Endothelial cell of umbilical vein (primary cell): ENCODE measurements around the gene CCDC18. TPM values are rescaled to one million over a fixed set of nuclear protein-coding genes. Genes with fewer than 3 reads are reported as not detected.

Experiments
- BruUV-seq: library from RNA; stranded (reverse); fragments of 400-500 nt; replicated peaks from 2 replicates; lab custom pipeline; 2021; lab: Mats Ljungman, UMichigan
- CTCF ChIA-PET: fragments of 300-600, 350-600 bp; sonication (Branson Sonifier 250); formaldehyde crosslinking; loops from one replicate; lab custom pipeline; 2021; ENCODE audit warnings: antibody characterized with exemption, inconsistent platforms; lab: Charles Lee
- POLR2A ChIA-PET: fragments of 300-600, 350-600 bp; sonication (Branson Sonifier 250); formaldehyde crosslinking; loops from one replicate; lab custom pipeline; 2021; ENCODE audit warnings: antibody characterized with exemption, inconsistent platforms; lab: Charles Lee
- DNase-seq: peaks from one replicate; pipeline ENCODE4 v3.0.0-alpha.2; 2011; ENCODE audit warnings: low read depth, low spot score
- FAIRE-seq: peaks from 2 replicates; lab custom pipeline; 2011; peaks lifted over from hg19 to GRCh38; lab: Jason Lieb, UNC
- H2AFZ ChIP-seq: 2 replicates; pipeline ENCODE4 v1.6.0; 2012; ENCODE audit warnings: low read depth, low read length, control low read depth, inconsistent platforms
- H3K27ac ChIP-seq: 2 replicates; pipeline ENCODE4 v1.5.1; 2011; ENCODE audit warnings: low read depth, mild to moderate bottlenecking, control low read depth, low read length, moderate library complexity; ENCODE audit not compliant: insufficient read depth
- H3K27me3 ChIP-seq, 2 experiments: 2 replicates each; pipeline versions ENCODE4 v1.6.0 to v1.6.1; 2011; ENCODE audit warnings: low read length in 2 of 2, mixed read lengths in 1 of 2; ENCODE audit not compliant: control insufficient read depth in 2 of 2, insufficient read depth in 2 of 2
- H3K36me3 ChIP-seq, 2 experiments: 2 replicates in 1 of 2; 3 replicates in 1 of 2; pipeline ENCODE4 v1.5.1; 2011; ENCODE audit warnings: low read length in 2 of 2, mild to moderate bottlenecking in 1 of 2, moderate library complexity in 1 of 2; ENCODE audit not compliant: control insufficient read depth in 2 of 2, insufficient read depth in 2 of 2; ENCODE audit errors: extremely low read depth in 1 of 2
- H3K4me1 ChIP-seq: 3 replicates; pipeline ENCODE4 v1.5.1; 2011; ENCODE audit warnings: mild to moderate bottlenecking, low read length; ENCODE audit not compliant: control insufficient read depth, insufficient read depth; ENCODE audit errors: extremely low read depth
- H3K4me2 ChIP-seq: 2 replicates; pipeline ENCODE4 v1.6.1; 2011; ENCODE audit warnings: low read length, control low read depth, mixed read lengths; ENCODE audit not compliant: insufficient read depth
- H3K4me3 ChIP-seq, 3 experiments: fragments of 200-600 bp in 1 of 3; sonication (generic), shearing (Covaris generic) in 1 of 3; replicated peaks in 1 of 3; 2 replicates each; pipeline ENCODE4 v1.5.1; 2011 to 2016; ENCODE audit warnings: control low read depth in 3 of 3, low read length in 3 of 3, mild to moderate bottlenecking in 2 of 3, inconsistent platforms in 1 of 3, low read depth in 1 of 3, moderate library complexity in 1 of 3; ENCODE audit not compliant: insufficient read depth in 1 of 3
- H3K79me2 ChIP-seq: 2 replicates; pipeline ENCODE4 v1.6.0; 2012; ENCODE audit warnings: low read length, inconsistent platforms; ENCODE audit not compliant: control insufficient read depth, insufficient read depth
- H3K9ac ChIP-seq: replicated peaks from 2 replicates; pipeline ENCODE3; 2011; ENCODE audit warnings: low read length, control low read depth; ENCODE audit not compliant: insufficient read depth; ENCODE audit errors: extremely low read depth
- H3K9me1 ChIP-seq: replicated peaks from 3 replicates; pipeline ENCODE4 v1.6.0; 2011; ENCODE audit warnings: mild to moderate bottlenecking, low read length; ENCODE audit not compliant: control insufficient read depth, insufficient read depth; ENCODE audit errors: extremely low read depth
- H3K9me3 ChIP-seq: replicated peaks from 2 replicates; pipeline ENCODE4 v1.5.1; 2012; ENCODE audit warnings: low read length, inconsistent platforms; ENCODE audit not compliant: control insufficient read depth, insufficient read depth
- H4K20me1 ChIP-seq: replicated peaks from 2 replicates; pipeline ENCODE3; 2011; ENCODE audit warnings: mild to moderate bottlenecking, low read length; ENCODE audit not compliant: control insufficient read depth, insufficient read depth; ENCODE audit errors: extremely low read depth
- CTCF ChIP-seq, 2 donors: IDR thresholded peaks; 1 replicate in 1 of 2; 2 replicates in 1 of 2; pipeline ENCODE4 v1.5.1; 2011; ENCODE audit warnings: low read length in 2 of 2, mild to moderate bottlenecking in 2 of 2, moderate library complexity in 2 of 2, control low read depth in 1 of 2, inconsistent platforms in 1 of 2, low read depth in 1 of 2; ENCODE audit not compliant: insufficient read depth in 1 of 2; ENCODE audit errors: extremely low read depth in 1 of 2
- EZH2 ChIP-seq: IDR thresholded peaks from 2 replicates; pipeline ENCODE4 v1.6.1; 2012; ENCODE audit warnings: borderline replicate concordance, low read depth, mild to moderate bottlenecking, moderate library complexity, low read length, inconsistent platforms; ENCODE audit not compliant: severe bottlenecking
- JUN ChIP-seq: IDR thresholded peaks from 2 replicates; pipeline ENCODE4 v1.6.1; 2011; ENCODE audit warnings: borderline replicate concordance, low read depth; ENCODE audit not compliant: insufficient read length, insufficient read depth
- MAX ChIP-seq: IDR thresholded peaks from 2 replicates; pipeline ENCODE4 v1.6.1; 2011; ENCODE audit not compliant: insufficient read depth, insufficient read length
- MYC ChIP-seq: IDR thresholded peaks from one replicate; pipeline ENCODE4 v1.6.1; 2011; ENCODE audit warnings: mild to moderate bottlenecking, low read depth, low read length
- POLR2AphosphoS5 ChIP-seq: IDR thresholded peaks from 2 replicates; pipeline ENCODE4 v1.6.1; 2012; ENCODE audit warnings: low read depth, mild to moderate bottlenecking, control low read depth, low read length, moderate library complexity; ENCODE audit not compliant: insufficient read depth
- dilution Hi-C: fragments of 300-500 bp; cut with MboI; formaldehyde crosslinking; loops from one replicate; pipeline ENCODE4 v1.15.0; 2019; ENCODE audit warnings: low sequenced_read_pairs; ENCODE audit not compliant: extremely low pct_ligation_motif_present
- intact Hi-C: fragments of 100-400 bp; cut with micrococcal nuclease; formaldehyde crosslinking; loops from one replicate; pipeline ENCODE4 v1.10.0; 2022
- polyA plus RNA-seq, 4 experiments: library from polyadenylated mRNA; depleted of rRNA in 3 of 4; stranded (reverse) in 3 of 4; unstranded in 1 of 4; fragments of >200 nt; gene quantifications; 2 replicates each; pipeline versions ENCODE4 v1.2.1 to v1.2.3, GENCODE V29; 2011 to 2012; ENCODE audit warnings: missing spikeins in 1 of 4
- total RNA-seq: library from RNA; stranded (reverse); gene quantifications from 2 replicates; pipeline ENCODE4 v1.2.3, GENCODE V29; 2021

Gene CCDC18
- total and polyA plus RNA-seq, 2 donors (not counting 3 experiments of a cell fraction or from before 2014, with no cell fraction given): 2.2 to 11.2 TPM

GRCh38 chr1:93152835-93153234, 27.7 kb upstream of the CCDC18 start:
- peaks cover 8% of the 10 kb centered on the region for H3K4me1 ChIP-seq
- no peaks in the 10 kb centered on the region for H4K20me1 ChIP-seq
- H3K27ac ChIP-seq: no peak overlapping the region
- dilution Hi-C loops: no loop called here
- ChIA-PET POLR2A (no interaction called here), CTCF (interaction anchor here (0.8 kb wide), 1 partner anchor 11 kb away, joined by 3 read pairs; no protein-coding TSS in a partner anchor)
- BruUV-seq: no TSS peak
- intact Hi-C loops: no loop called here
- FAIRE-seq: no peak
- TF ChIP-seq EZH2: no peak
- TF ChIP-seq MYC: no peak
- no peak for TF ChIP-seq POLR2AphosphoS5
- no peak for TF ChIP-seq CTCF (IDR thresholded peaks at IDR 0.05; ENCODE audit: extremely low read depth in 1 of 2, insufficient read depth in 1 of 2, low read depth in 1 of 2, low read length in 2 of 2)
- no peak for TF ChIP-seq MAX
- H2AFZ ChIP-seq: no peak overlapping the region
- H3K27me3 ChIP-seq: no peaks in the 10 kb centered on the region
- peaks cover 10% of the 10 kb centered on the region for H3K79me2 ChIP-seq
- peaks cover 2 to 6% of the 10 kb centered on the region in 2 experiments for H3K36me3 ChIP-seq
- H3K9me1 ChIP-seq: no peaks in the 10 kb centered on the region
- H3K4me2 ChIP-seq: no peak overlapping the region
- H3K4me3 ChIP-seq: no peak overlapping the region
- no peak for DNase-seq
- no peaks in the 10 kb centered on the region for H3K9me3 ChIP-seq
- no peak overlapping the region for H3K9ac ChIP-seq

- no peak overlapping the region for H2AFZ ChIP-seq
- H4K20me1 ChIP-seq: no peaks in the 10 kb centered on the region
- no peak for FAIRE-seq
- dilution Hi-C loops (no loop called here), intact Hi-C loops (no loop called here)
- H3K4me3 ChIP-seq: no peak overlapping the region
- peaks cover 1 to 5% of the 10 kb centered on the region in 2 experiments for H3K36me3 ChIP-seq
- peaks cover 15% of the 10 kb centered on the region for H3K4me1 ChIP-seq
- peaks cover 12% of the 10 kb centered on the region for H3K79me2 ChIP-seq
- BruUV-seq: no TSS peak
- H3K4me2 ChIP-seq: peak overlapping the region; percentile 49
- POLR2A ChIA-PET: no interaction called here
- H3K9me1 ChIP-seq: no peaks in the 10 kb centered on the region
- CTCF ChIA-PET: interaction anchor here (1.2 to 1.7 kb wide), 3 partner anchors 9 to 74 kb away, joined by 3 to 7 read pairs (median 6); no protein-coding TSS in a partner anchor
- no peak for DNase-seq
- no peak for TF ChIP-seq JUN
- H3K27ac ChIP-seq: peak overlapping the region; percentile 12
- H3K27me3 ChIP-seq: no peaks in the 10 kb centered on the region
- no peaks in the 10 kb centered on the region for H3K9me3 ChIP-seq
- no peak overlapping the region for H3K9ac ChIP-seq
These were observed 25.6 kb upstream of the CCDC18 start for GRCh38 chr1:93154898-93155297.
